PC-9 (cell line): Measurements from ENCODE around the gene TBC1D2. TPM values are rescaled to one million over a fixed set of nuclear protein-coding genes. Genes with fewer than 3 reads are reported as not detected.

ENCODE experiments used
- BruUV-seq: library from RNA; stranded (reverse); fragments of 400-500 nt; replicated peaks from 2 replicates; lab custom pipeline; 2021; lab: Mats Ljungman, UMichigan
- CTCF ChIA-PET: fragments of 300-600 bp; sonication (Branson Sonifier 250); formaldehyde crosslinking; loops from one replicate; lab custom pipeline; 2022; ENCODE audit warnings: antibody characterized with exemption; lab: Charles Lee
- POLR2A ChIA-PET: fragments of 300-600 bp; sonication (Branson Sonifier 250); formaldehyde crosslinking; loops from one replicate; lab custom pipeline; 2022; ENCODE audit warnings: antibody characterized with exemption; ENCODE audit not compliant: unreplicated experiment; lab: Charles Lee
- DNase-seq, 2 experiments: peaks; one replicate each; pipeline versions ENCODE4 v3.0.0 to v3.0.0-alpha.2; 2015 to 2022; ENCODE audit warnings: mixed read lengths in 1 of 2
- H2AFZ ChIP-seq: fragments of 200-600 bp; sonication (generic); 2 replicates; pipeline ENCODE4 v1.8.1; 2017; ENCODE audit warnings: antibody characterized with exemption
- H3F3A ChIP-seq: fragments of 200-600 bp; sonication (generic); 2 replicates; pipeline ENCODE4 v1.8.1; 2017; ENCODE audit warnings: antibody characterized with exemption, mild to moderate bottlenecking, low read depth; ENCODE audit not compliant: insufficient read depth
- H3K27ac ChIP-seq: fragments of 200-600 bp; sonication (generic); 2 replicates; pipeline ENCODE4 v1.6.1; 2016; ENCODE audit warnings: mixed run types
- H3K27me3 ChIP-seq: fragments of 200-600 bp; sonication (generic); 2 replicates; pipeline ENCODE4 v1.6.1; 2016; ENCODE audit warnings: low read depth, mixed run types; ENCODE audit not compliant: insufficient read depth
- H3K36me3 ChIP-seq: fragments of 200-600 bp; sonication (generic); 2 replicates; pipeline ENCODE4 v1.6.1; 2016; ENCODE audit warnings: low read depth, mixed run types
- H3K4me1 ChIP-seq: fragments of 200-600 bp; sonication (generic); replicated peaks from 2 replicates; pipeline ENCODE4 v1.6.1; 2016; ENCODE audit warnings: mixed run types; ENCODE audit not compliant: insufficient read depth
- H3K4me2 ChIP-seq: fragments of 200-600 bp; sonication (generic); 2 replicates; pipeline ENCODE4 v1.6.1; 2017; ENCODE audit warnings: mixed run types
- H3K4me3 ChIP-seq: fragments of 200-600 bp; sonication (generic); 2 replicates; pipeline ENCODE4 v1.6.1; 2016; ENCODE audit warnings: mixed run types
- H3K79me2 ChIP-seq: fragments of 200-600 bp; sonication (generic); 2 replicates; pipeline ENCODE4 v1.6.1; 2017; ENCODE audit warnings: low read depth, mixed run types
- H3K9me2 ChIP-seq: fragments of 200-600 bp; sonication (generic); 2 replicates; pipeline ENCODE4 v1.8.1; 2017; ENCODE audit warnings: mild to moderate bottlenecking; ENCODE audit not compliant: insufficient read depth
- H3K9me3 ChIP-seq: fragments of 200-600 bp; sonication (generic); 2 replicates; pipeline ENCODE4 v1.8.1; 2016; ENCODE audit warnings: low read depth; ENCODE audit not compliant: insufficient read depth
- H4K20me1 ChIP-seq: fragments of 200-600 bp; sonication (generic); 2 replicates; pipeline ENCODE4 v1.8.1; 2017; ENCODE audit not compliant: insufficient read depth
- CTCF ChIP-seq: fragments of 200-600 bp; sonication (generic); conservative IDR thresholded peaks from 2 replicates; pipeline ENCODE4 v1.6.1; 2017; ENCODE audit warnings: mixed run types, antibody characterized with exemption, mild to moderate bottlenecking, moderate library complexity
- EZH2 ChIP-seq: fragments of 200-600 bp; sonication (generic); IDR thresholded peaks from 2 replicates; pipeline ENCODE4 v1.8.0; 2017; ENCODE audit warnings: antibody characterized with exemption, low read depth
- intact Hi-C: fragments of 100-400 bp; cut with micrococcal nuclease; formaldehyde crosslinking; loops from one replicate; pipeline ENCODE4 v1.10.0; 2022; ENCODE audit not compliant: unreplicated experiment
- total RNA-seq: library from RNA; stranded (reverse); gene quantifications from 2 replicates; pipeline ENCODE4 v1.2.3, GENCODE V29; 2021

TBC1D2 gene
- total RNA-seq, 1 experiment from 2014 or later = 44.7 TPM

GRCh38 chr9:98231770-98232478, 23.5 kb downstream of the TBC1D2 start:
- no peak for TF ChIP-seq EZH2
- no peak for TF ChIP-seq CTCF
- H3F3A ChIP-seq = peaks cover 36% of the 10 kb centered on the region
- CTCF ChIA-PET = interaction anchor here (0.6 kb wide), 2 partner anchors 564 to 661 kb away, joined by 5 read pairs; no protein-coding TSS in a partner anchor
- no peak overlapping the region for H3K4me3 ChIP-seq
- no peaks in the 10 kb centered on the region for H3K9me3 ChIP-seq
- peaks cover 32% of the 10 kb centered on the region for H3K36me3 ChIP-seq
- H3K27ac ChIP-seq = peak overlapping the region; percentile 65
- H3K27me3 ChIP-seq = no peaks in the 10 kb centered on the region
- peak in 1 of 2 experiments; percentile 59 for DNase-seq
- H4K20me1 ChIP-seq = no peaks in the 10 kb centered on the region
- H3K4me2 ChIP-seq = 0 out of 2 replicates have a peak overlapping the region, but pooled peaks have one; percentile 18
- intact Hi-C loops = no loop called here
- POLR2A ChIA-PET = interaction anchor here (0.6 kb wide), 1 partner anchor 23 kb away, joined by 5 read pairs; the partner anchor contains the start of gene TBC1D2
- 0 out of 2 replicates have a peak, but pooled peaks cover 6% of the 10 kb centered on the region for H3K79me2 ChIP-seq
- BruUV-seq = no TSS peak
- H2AFZ ChIP-seq = no peak overlapping the region
- no peaks in the 10 kb centered on the region for H3K9me2 ChIP-seq
- peaks cover 60% of the 10 kb centered on the region for H3K4me1 ChIP-seq

- no peak for DNase-seq
- H3K79me2 ChIP-seq = peaks cover 12% of the 10 kb centered on the region
- H3K4me1 ChIP-seq = peaks cover 72% of the 10 kb centered on the region
- no peaks in the 10 kb centered on the region for H3K9me2 ChIP-seq
- H3K4me3 ChIP-seq = no peak overlapping the region
- ChIA-PET POLR2A (no interaction called here), CTCF (no interaction called here)
- H2AFZ ChIP-seq = no peak overlapping the region
- no peaks in the 10 kb centered on the region for H4K20me1 ChIP-seq
- H3K4me2 ChIP-seq = peak overlapping the region; percentile 18; the same call in 1 of the 2 replicates
- peak overlapping the region; percentile 65 for H3K27ac ChIP-seq
- no peaks in the 10 kb centered on the region for H3K27me3 ChIP-seq
- intact Hi-C loops = no loop called here
- no TSS peak for BruUV-seq
- no peak for TF ChIP-seq EZH2
- TF ChIP-seq CTCF = no peak
- H3F3A ChIP-seq = peaks cover 40% of the 10 kb centered on the region
- H3K9me3 ChIP-seq = no peaks in the 10 kb centered on the region
- H3K36me3 ChIP-seq = peaks cover 32% of the 10 kb centered on the region
Measured at GRCh38 chr9:98230789-98231188, 24.7 kb downstream of the TBC1D2 start.

- intact Hi-C loops = no loop called here
- no peak for TF ChIP-seq CTCF
Measured at GRCh38 chr9:98230304-98230703, 25.1 kb downstream of the TBC1D2 start.

More at GRCh38 chr9:98230304-98230703, 25.1 kb downstream of the TBC1D2 start:
- peak in 1 of 2 experiments; percentile 81 for DNase-seq
- no peaks in the 10 kb centered on the region for H3K9me2 ChIP-seq
- no peak overlapping the region for H3K4me3 ChIP-seq
- H3F3A ChIP-seq = peaks cover 45% of the 10 kb centered on the region
- no peaks in the 10 kb centered on the region for H3K27me3 ChIP-seq
- peaks cover 76% of the 10 kb centered on the region for H3K4me1 ChIP-seq
- BruUV-seq = no TSS peak
- peaks cover 32% of the 10 kb centered on the region for H3K36me3 ChIP-seq
- no peaks in the 10 kb centered on the region for H3K9me3 ChIP-seq
- no peaks in the 10 kb centered on the region for H4K20me1 ChIP-seq
- CTCF ChIA-PET = interaction anchor here (0.6 kb wide), 1 partner anchor 173 kb away, joined by 4 read pairs; no protein-coding TSS in a partner anchor
- peaks cover 16% of the 10 kb centered on the region for H3K79me2 ChIP-seq
- POLR2A ChIA-PET = interaction anchor here (0.8 kb wide), 1 partner anchor 11 kb away, joined by 4 read pairs; no protein-coding TSS in a partner anchor
- H3K4me2 ChIP-seq = peak overlapping the region; percentile 18; the same call in 1 of the 2 replicates
- no peak overlapping the region for H2AFZ ChIP-seq
- H3K27ac ChIP-seq = peak overlapping the region; percentile 65
